Common myeloid progenitor, CD34-positive (primary cell): ENCODE measurements around the gene NPY.

Source experiments
- CTCF ChIA-PET: fragments of 350-600 bp; sonication (Branson Sonifier 250); formaldehyde crosslinking; loops from one replicate; lab custom pipeline; 2021; ENCODE audit warnings: antibody characterized with exemption; lab: Charles Lee
- POLR2A ChIA-PET: fragments of 350-600 bp; sonication (Branson Sonifier 250); formaldehyde crosslinking; loops from one replicate; lab custom pipeline; 2021; ENCODE audit warnings: antibody characterized with exemption; lab: Charles Lee
- DNase-seq, 3 donors: peaks; one replicate each; pipeline versions ENCODE4 v3.0.0 to v3.0.0-alpha.2; 2013
- H3K27ac ChIP-seq, 2 experiments: 1 replicate in 1 of 2; 2 replicates in 1 of 2; pipeline ENCODE4 v1.7.0; 2013; ENCODE audit warnings: inconsistent platforms in 2 of 2, low read length in 2 of 2, mild to moderate bottlenecking in 2 of 2, low read depth in 1 of 2, moderate library complexity in 1 of 2; ENCODE audit not compliant: severe bottlenecking in 2 of 2, insufficient read depth in 1 of 2, poor library complexity in 1 of 2
- H3K27me3 ChIP-seq, 5 experiments: replicated peaks in 2 of 5; 1 replicate in 3 of 5; 2 replicates in 2 of 5; pipeline versions ENCODE4 v1.6.1 to v1.7.0; 2013; ENCODE audit warnings: low read length in 4 of 5, mild to moderate bottlenecking in 2 of 5, moderate library complexity in 2 of 5, inconsistent platforms in 1 of 5; ENCODE audit not compliant: insufficient read depth in 5 of 5, control insufficient read depth in 4 of 5
- H3K36me3 ChIP-seq, 4 experiments: 1 replicate in 2 of 4; 2 replicates in 2 of 4; pipeline versions ENCODE4 v1.6.1 to v1.7.0; 2013; ENCODE audit warnings: low read length in 3 of 4, control low read depth in 1 of 4, mild to moderate bottlenecking in 1 of 4; ENCODE audit not compliant: control insufficient read depth in 4 of 4, insufficient read depth in 4 of 4
- H3K4me1 ChIP-seq, 4 experiments: 1 replicate in 3 of 4; 2 replicates in 1 of 4; pipeline versions ENCODE4 v1.6.1 to v1.7.1; 2013; ENCODE audit warnings: low read length in 3 of 4, mild to moderate bottlenecking in 3 of 4, control low read depth in 1 of 4, inconsistent platforms in 1 of 4, moderate library complexity in 1 of 4; ENCODE audit not compliant: control insufficient read depth in 4 of 4, insufficient read depth in 4 of 4; ENCODE audit errors: control extremely low read depth in 1 of 4
- H3K4me3 ChIP-seq, 7 experiments: 1 replicate in 4 of 7; 2 replicates in 3 of 7; pipeline versions ENCODE4 v1.5.1 to v1.7.0; 2013; ENCODE audit warnings: mild to moderate bottlenecking in 7 of 7, low read length in 6 of 7, moderate library complexity in 6 of 7, inconsistent platforms in 2 of 7, low read depth in 2 of 7, control low read depth in 1 of 7; ENCODE audit not compliant: insufficient read depth in 4 of 7, control insufficient read depth in 1 of 7; ENCODE audit errors: extremely low read depth in 1 of 7
- H3K9me3 ChIP-seq, 5 experiments: 1 replicate in 4 of 5; 2 replicates in 1 of 5; pipeline versions ENCODE4 v1.6.1 to v1.7.1; 2013; ENCODE audit warnings: low read length in 4 of 5, mild to moderate bottlenecking in 2 of 5, inconsistent platforms in 1 of 5, low read depth in 1 of 5, moderate library complexity in 1 of 5; ENCODE audit not compliant: control insufficient read depth in 4 of 5, insufficient read depth in 2 of 5; ENCODE audit errors: control extremely low read depth in 1 of 5
- WGBS: methylation state at CpG from one replicate; pipeline ENCODE4 v1.1.5; 2013; ENCODE audit not compliant: insufficient coverage; 5-methylcytosine and 5-hydroxymethylcytosine counted together

The NPY gene

DNA sequence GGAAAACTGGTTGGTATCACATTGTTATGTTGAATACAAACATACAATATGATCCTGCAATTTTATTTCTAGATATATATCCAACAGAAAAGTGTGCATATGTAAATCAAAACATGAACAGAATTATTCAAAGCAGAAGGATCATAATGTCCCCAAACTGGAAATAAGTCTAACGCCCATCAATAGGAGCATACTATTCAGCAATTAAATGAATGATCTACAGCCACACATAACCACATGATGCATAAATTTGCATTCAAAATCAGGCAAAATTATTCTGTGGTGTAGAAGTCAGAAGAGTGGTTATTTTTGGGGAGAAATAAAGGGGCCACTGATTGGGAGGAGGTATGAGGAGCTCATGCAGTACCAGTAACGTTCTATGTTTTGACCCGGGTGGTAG, 28.6 kb downstream of the NPY start:
- no peaks in the 10 kb centered on the region for H3K27me3 ChIP-seq
- no peaks in the 10 kb centered on the region for H3K9me3 ChIP-seq
- POLR2A ChIA-PET: no interaction called here
- CTCF ChIA-PET: interaction anchor here (1.0 to 1.2 kb wide), 2 partner anchors 13 to 23 kb away, joined by 3 to 4 read pairs; no protein-coding TSS in a partner anchor
- DNase-seq: no peak
- no peaks in the 10 kb centered on the region for H3K4me1 ChIP-seq
- no peak overlapping the region for H3K27ac ChIP-seq
- no peaks in the 10 kb centered on the region for H3K36me3 ChIP-seq
- no peak overlapping the region for H3K4me3 ChIP-seq
- WGBS: no CpG with 5 or more reads among the region's 3 CpGs

DNA sequence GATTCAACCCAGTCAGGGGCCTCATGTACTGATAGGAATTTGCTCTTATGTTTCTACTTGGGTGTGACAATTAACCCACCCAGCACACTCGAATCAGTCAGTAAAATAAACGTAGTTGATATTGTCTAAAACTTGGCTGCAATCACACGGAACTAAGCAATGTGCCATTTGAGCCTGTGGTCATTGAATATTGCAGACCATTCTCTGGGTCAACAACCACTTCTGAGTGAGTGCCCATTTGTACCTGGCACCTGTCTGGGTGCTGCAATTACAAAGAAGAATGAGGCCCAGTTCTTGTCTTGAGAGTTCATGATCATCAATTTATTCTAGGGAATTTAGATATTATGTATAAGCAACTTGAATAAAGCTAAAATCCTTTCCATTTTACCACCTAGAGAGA, 29.8 kb downstream of the NPY start:
- no peaks in the 10 kb centered on the region for H3K9me3 ChIP-seq
- WGBS: 81% methylated on average over 3 of the region's 3 CpGs
- H3K36me3 ChIP-seq: no peaks in the 10 kb centered on the region
- no peak overlapping the region for H3K27ac ChIP-seq
- ChIA-PET POLR2A (no interaction called here), CTCF (interaction anchor here (1.2 kb wide), 1 partner anchor 14 kb away, joined by 4 read pairs; no protein-coding TSS in a partner anchor)
- no peaks in the 10 kb centered on the region for H3K27me3 ChIP-seq
- H3K4me1 ChIP-seq: no peaks in the 10 kb centered on the region
- DNase-seq: no peak
- no peak overlapping the region for H3K4me3 ChIP-seq

DNA sequence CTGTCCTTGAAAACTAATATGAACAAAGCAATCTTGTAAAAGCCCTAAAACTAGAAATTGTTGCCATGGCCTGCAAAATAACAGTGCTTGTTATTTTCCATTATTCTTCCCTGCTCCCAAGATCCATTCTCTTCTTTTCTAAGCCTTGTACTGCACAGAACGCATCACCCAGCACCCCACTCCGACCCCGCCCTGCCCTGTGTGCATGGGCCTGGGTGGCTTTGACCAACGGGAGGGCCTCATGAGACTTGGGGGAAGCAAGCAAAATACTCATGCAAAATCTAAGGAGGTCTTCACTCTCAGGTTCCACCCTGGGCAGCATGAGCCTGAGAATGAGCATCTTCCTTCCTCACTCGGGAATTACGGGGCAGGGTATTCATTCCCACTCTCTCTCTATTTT, 32.4 kb downstream of the NPY start:
- ChIA-PET POLR2A (no interaction called here), CTCF (no interaction called here)
- DNase-seq: no peak
- Histone ChIP-seq H3K27me3 (peaks cover 0 to 2% (median 0%) of the 10 kb centered on the region in 5 experiments), H3K36me3 (no peaks in the 10 kb centered on the region), H3K4me3 (no peak overlapping the region), H3K4me1 (no peaks in the 10 kb centered on the region), H3K27ac (no peak overlapping the region), H3K9me3 (no peaks in the 10 kb centered on the region)
- 85% methylated on average over 6 of the region's 6 CpGs for WGBS

DNA sequence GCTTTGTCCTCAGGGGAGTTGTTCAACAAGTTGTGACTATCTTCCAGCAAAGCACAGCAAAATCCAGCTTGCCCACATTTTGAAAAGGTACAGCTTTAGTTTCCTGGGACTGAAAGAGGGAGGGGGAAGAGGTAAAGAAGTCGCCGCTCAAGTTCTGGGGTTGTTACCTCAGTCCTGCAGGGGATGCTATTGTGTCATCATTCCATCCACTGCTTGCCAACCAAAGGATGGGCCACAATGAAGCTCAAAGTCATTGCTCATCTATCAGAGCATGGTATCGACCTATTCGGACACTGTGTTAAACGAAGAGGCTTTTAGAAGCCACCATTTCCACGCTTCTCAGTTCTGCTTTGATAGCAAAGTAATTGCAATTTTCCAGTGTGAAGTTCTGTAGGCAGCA, 34.3 kb downstream of the NPY start:
- POLR2A ChIA-PET: no interaction called here
- H3K4me3 ChIP-seq: no peak overlapping the region
- WGBS: 69% methylated on average over 6 of the region's 6 CpGs
- no peak overlapping the region for H3K27ac ChIP-seq
- CTCF ChIA-PET: interaction anchor here (1.0 kb wide), 1 partner anchor 64 kb away, joined by 3 read pairs; no protein-coding TSS in a partner anchor
- no peaks in the 10 kb centered on the region for H3K4me1 ChIP-seq
- peak in 1 of 3 donors; percentile 6 for DNase-seq
- peaks cover 2 to 4% (median 2%) of the 10 kb centered on the region in 5 experiments for H3K27me3 ChIP-seq
- no peaks in the 10 kb centered on the region for H3K36me3 ChIP-seq
- no peaks in the 10 kb centered on the region for H3K9me3 ChIP-seq

DNA sequence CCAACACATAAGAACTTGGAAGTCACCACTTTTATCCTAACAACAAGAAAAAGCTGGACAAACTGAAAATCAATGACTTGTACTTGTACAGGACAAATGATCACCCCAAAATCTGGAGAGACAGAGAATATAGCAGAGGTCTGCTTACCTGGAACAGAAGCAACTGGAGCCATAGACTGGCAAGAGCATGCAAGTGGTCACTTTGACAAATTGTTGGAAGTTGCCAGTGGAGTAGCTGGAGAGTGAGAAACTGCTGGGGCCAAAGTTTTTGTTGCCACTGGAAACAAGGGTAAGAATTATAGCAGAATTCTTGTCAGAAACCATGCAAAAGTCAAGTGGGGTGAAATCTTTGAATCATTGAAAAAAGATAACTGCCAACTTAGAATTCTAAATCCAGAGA, 35.2 kb downstream of the NPY start:
- no peaks in the 10 kb centered on the region for H3K4me1 ChIP-seq
- CTCF ChIA-PET: interaction anchor here (1.0 kb wide), 1 partner anchor 63 kb away, joined by 3 read pairs; no protein-coding TSS in a partner anchor
- POLR2A ChIA-PET: no interaction called here

DNA sequence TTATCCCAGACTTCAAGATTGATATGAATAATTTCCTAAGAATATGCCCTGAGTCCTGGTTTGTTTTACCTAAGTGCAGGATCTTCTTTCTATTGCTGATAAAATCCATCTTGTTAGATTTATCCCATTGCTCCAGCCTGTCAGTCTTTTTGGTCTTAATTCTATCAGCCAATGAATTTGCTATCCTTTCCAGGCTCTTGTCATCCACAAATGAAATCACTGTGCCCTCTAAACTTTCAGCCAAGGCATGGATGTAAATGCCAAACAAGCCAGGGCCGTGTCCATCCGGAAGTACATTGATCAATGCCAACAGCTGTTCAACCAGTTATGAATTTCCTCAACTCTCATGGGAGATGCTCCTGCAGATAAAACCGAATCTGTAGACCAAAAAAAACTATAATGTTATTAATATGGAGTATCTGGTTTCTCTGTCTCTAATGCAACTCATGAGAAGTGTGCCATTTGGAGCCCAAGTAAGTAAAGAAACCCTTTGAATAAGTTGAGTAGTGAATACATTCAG, 40.0 kb downstream of the NPY start:
- Histone ChIP-seq H3K4me3 (no peak overlapping the region), H3K27ac (no peak overlapping the region), H3K36me3 (no peaks in the 10 kb centered on the region), H3K27me3 (peaks cover 2 to 4% (median 3%) of the 10 kb centered on the region in 5 experiments), H3K4me1 (no peaks in the 10 kb centered on the region), H3K9me3 (no peaks in the 10 kb centered on the region)
- WGBS: 100% methylated on average over 2 of the region's 3 CpGs
- ChIA-PET POLR2A (no interaction called here), CTCF (no interaction called here)
- DNase-seq: no peak

More for the DNA sequence above, 35.2 kb downstream of the NPY start:
- H3K27ac ChIP-seq: no peak overlapping the region
- no peak overlapping the region for H3K4me3 ChIP-seq
- H3K27me3 ChIP-seq: peaks cover 2 to 4% (median 2%) of the 10 kb centered on the region in 5 experiments
- no peaks in the 10 kb centered on the region for H3K36me3 ChIP-seq
- no peak for DNase-seq
- H3K9me3 ChIP-seq: no peaks in the 10 kb centered on the region

DNA sequence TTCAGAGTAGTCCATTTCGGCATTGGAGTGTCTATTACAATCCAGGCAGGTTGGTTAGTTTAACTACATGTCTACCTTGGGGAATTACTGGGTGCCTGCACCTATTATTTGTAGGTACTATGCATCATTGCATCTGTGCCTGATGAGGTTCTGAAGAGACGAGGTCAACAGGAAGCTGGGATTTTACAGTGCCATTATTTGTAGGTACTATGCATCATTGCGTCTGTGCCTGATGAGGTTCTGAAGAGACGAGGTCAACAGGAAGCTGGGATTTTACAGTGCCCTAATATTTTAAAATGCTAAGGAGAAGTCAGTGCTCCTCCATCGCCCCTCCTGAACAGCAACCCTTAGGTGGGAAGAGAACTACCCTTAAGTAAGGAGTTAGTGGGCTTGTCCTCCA, 41.7 kb downstream of the NPY start:
- no peaks in the 10 kb centered on the region for H3K36me3 ChIP-seq
- WGBS: 94% methylated on average over 3 of the region's 5 CpGs
- H3K27ac ChIP-seq: no peak overlapping the region
- no peak overlapping the region for H3K4me3 ChIP-seq
- peaks cover 0 to 3% (median 2%) of the 10 kb centered on the region in 5 experiments for H3K27me3 ChIP-seq
- CTCF ChIA-PET: interaction anchor here (0.8 kb wide), 1 partner anchor 25 kb away, joined by 3 read pairs; no protein-coding TSS in a partner anchor
- POLR2A ChIA-PET: no interaction called here
- H3K9me3 ChIP-seq: no peaks in the 10 kb centered on the region
- no peak for DNase-seq
- H3K4me1 ChIP-seq: no peaks in the 10 kb centered on the region
